Measurements from ENCODE around the gene WWC1. TPM values are rescaled to one million over a fixed set of nuclear protein-coding genes. Genes with fewer than 3 reads are reported as not detected.

The WWC1 gene
- total RNA-seq, 2 experiments from 2014 or later, result 1.0 to 1.3 TPM

DNA sequence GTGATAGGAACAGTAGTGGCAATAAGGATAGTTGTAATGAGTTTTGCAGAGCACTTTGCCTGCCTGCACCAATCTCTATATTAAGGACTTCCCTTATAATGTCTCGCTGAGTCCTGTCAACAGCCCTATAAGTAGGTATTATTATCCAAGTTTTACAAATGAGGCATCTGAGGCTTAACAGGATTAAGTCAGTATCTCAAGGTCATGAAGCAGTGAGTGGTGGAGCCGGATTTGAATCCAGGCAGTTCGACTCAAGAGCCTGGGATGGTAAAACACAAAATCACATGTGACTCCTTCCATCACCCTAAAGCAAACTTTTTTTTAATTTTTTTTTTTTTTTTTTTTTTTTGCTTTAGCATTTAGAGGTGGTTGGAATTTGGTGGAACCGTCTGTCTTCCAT, 135.8 kb downstream of the WWC1 start:
- Histone ChIP-seq H3K36me3 (ENCODE audit: insufficient read depth, low read length) (no peaks in the 10 kb centered on the region), H3K27ac (ENCODE audit: low read depth in 1 of 2, low read length in 2 of 2) (no peak overlapping the region), H3K9me3 (ENCODE audit: control insufficient read depth in 1 of 2, insufficient read depth in 1 of 2, low read length in 2 of 2) (no peaks in the 10 kb centered on the region), H3K4me3 (ENCODE audit: low read length) (no peak overlapping the region), H3K4me1 (ENCODE audit: insufficient read depth, low read length) (no peaks in the 10 kb centered on the region), H3K27me3 (ENCODE audit: control insufficient read depth in 1 of 2, insufficient read depth in 2 of 2, low read length in 2 of 2) (no peaks in the 10 kb centered on the region)
- intact Hi-C loops (cut with DNase I, micrococcal nuclease), result no loop called here
- ATAC-seq (ENCODE audit: poor library complexity) (no peak), DNase-seq (no peak)
- Mint-ChIP-seq H3K27me3 (no peaks in the 10 kb centered on the region), H3K27ac (no peak overlapping the region), H3K9me3 (no peaks in the 10 kb centered on the region), H3K36me3 (ENCODE audit: low read depth) (no peaks in the 10 kb centered on the region), H3K4me1 (ENCODE audit: low read depth) (no peaks in the 10 kb centered on the region), H3K4me3 (no peak overlapping the region)
- POLR2A ChIA-PET, result no interaction called here
- TF ChIP-seq, protein P1, sequence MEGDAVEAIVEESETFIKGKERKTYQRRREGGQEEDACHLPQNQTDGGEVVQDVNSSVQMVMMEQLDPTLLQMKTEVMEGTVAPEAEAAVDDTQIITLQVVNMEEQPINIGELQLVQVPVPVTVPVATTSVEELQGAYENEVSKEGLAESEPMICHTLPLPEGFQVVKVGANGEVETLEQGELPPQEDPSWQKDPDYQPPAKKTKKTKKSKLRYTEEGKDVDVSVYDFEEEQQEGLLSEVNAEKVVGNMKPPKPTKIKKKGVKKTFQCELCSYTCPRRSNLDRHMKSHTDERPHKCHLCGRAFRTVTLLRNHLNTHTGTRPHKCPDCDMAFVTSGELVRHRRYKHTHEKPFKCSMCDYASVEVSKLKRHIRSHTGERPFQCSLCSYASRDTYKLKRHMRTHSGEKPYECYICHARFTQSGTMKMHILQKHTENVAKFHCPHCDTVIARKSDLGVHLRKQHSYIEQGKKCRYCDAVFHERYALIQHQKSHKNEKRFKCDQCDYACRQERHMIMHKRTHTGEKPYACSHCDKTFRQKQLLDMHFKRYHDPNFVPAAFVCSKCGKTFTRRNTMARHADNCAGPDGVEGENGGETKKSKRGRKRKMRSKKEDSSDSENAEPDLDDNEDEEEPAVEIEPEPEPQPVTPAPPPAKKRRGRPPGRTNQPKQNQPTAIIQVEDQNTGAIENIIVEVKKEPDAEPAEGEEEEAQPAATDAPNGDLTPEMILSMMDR (IDR thresholded peaks at IDR 0.05), result no peak
- CTCF ChIA-PET, result no interaction called here

- Mint-ChIP-seq H3K27ac (no peak overlapping the region), H3K9me3 (no peaks in the 10 kb centered on the region), H3K4me1 (ENCODE audit: low read depth) (no peaks in the 10 kb centered on the region), H3K27me3 (no peaks in the 10 kb centered on the region), H3K36me3 (ENCODE audit: low read depth) (no peaks in the 10 kb centered on the region), H3K4me3 (no peak overlapping the region)
- ATAC-seq (ENCODE audit: poor library complexity), result no peak
- Histone ChIP-seq H3K4me3 (ENCODE audit: low read length) (no peak overlapping the region), H3K27ac (ENCODE audit: low read depth in 1 of 2, low read length in 2 of 2) (no peak overlapping the region), H3K4me1 (ENCODE audit: insufficient read depth, low read length) (no peaks in the 10 kb centered on the region), H3K9me3 (ENCODE audit: control insufficient read depth in 1 of 2, insufficient read depth in 1 of 2, low read length in 2 of 2) (no peaks in the 10 kb centered on the region), H3K36me3 (ENCODE audit: insufficient read depth, low read length) (no peaks in the 10 kb centered on the region), H3K27me3 (ENCODE audit: control insufficient read depth in 1 of 2, insufficient read depth in 2 of 2, low read length in 2 of 2) (no peaks in the 10 kb centered on the region)
- TF ChIP-seq, protein P1 (IDR thresholded peaks at IDR 0.05), result no peak
- DNase-seq, result no peak
- intact Hi-C loops (cut with DNase I, micrococcal nuclease), result no loop called here
- POLR2A ChIA-PET, result no interaction called here
- CTCF ChIA-PET, result no interaction called here
Measured at GRCh38 chr5:168428552-168428951, 137.1 kb downstream of the WWC1 start.

DNA sequence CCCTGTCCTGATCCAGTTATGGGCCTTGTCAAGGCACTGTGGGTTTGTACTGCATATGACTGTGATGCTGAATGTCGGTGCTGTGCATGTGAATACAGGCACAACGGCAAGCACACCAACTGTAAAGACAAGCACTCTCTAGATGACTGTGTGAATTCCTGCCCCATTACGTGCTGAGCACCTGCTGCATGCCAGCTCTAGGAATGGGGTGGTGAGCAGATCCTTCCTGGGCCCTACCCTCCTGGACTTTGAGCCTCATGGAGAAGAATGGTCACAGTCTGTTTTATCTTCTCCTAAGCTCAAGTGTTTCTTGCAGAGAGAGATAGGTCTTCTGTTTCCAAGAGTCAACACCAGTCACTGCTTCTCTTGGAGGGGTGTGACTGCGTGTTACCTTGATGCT, 138.9 kb downstream of the WWC1 start:
- no peaks in the 10 kb centered on the region for H3K4me1 Mint-ChIP-seq (ENCODE audit: low read depth)
- no peaks in the 10 kb centered on the region for H3K4me1 ChIP-seq (ENCODE audit: insufficient read depth, low read length)
- no peaks in the 10 kb centered on the region for H3K36me3 Mint-ChIP-seq (ENCODE audit: low read depth)
- CTCF ChIA-PET, result no interaction called here
- no peaks in the 10 kb centered on the region for H3K9me3 Mint-ChIP-seq
- no peak overlapping the region for H3K4me3 ChIP-seq (ENCODE audit: low read length)
- H3K27me3 Mint-ChIP-seq, result peaks cover 5% of the 10 kb centered on the region
- no peak overlapping the region for H3K27ac ChIP-seq (ENCODE audit: low read depth in 1 of 2, low read length in 2 of 2)
- POLR2A ChIA-PET, result no interaction called here
- H3K27me3 ChIP-seq (ENCODE audit: control insufficient read depth in 1 of 2, insufficient read depth in 2 of 2, low read length in 2 of 2), result no peaks in the 10 kb centered on the region
- no peaks in the 10 kb centered on the region for H3K9me3 ChIP-seq (ENCODE audit: control insufficient read depth in 1 of 2, insufficient read depth in 1 of 2, low read length in 2 of 2)
- no peak overlapping the region for H3K4me3 Mint-ChIP-seq
- H3K27ac Mint-ChIP-seq, result no peak overlapping the region
- TF ChIP-seq, protein P1 (IDR thresholded peaks at IDR 0.05), result no peak
- H3K36me3 ChIP-seq (ENCODE audit: insufficient read depth, low read length), result no peaks in the 10 kb centered on the region
- intact Hi-C loops (cut with DNase I, micrococcal nuclease), result no loop called here
- ATAC-seq (ENCODE audit: poor library complexity) (no peak), DNase-seq (no peak)
